WTC11 (cell line): ENCODE measurements around the gene MESP1. TPM values are rescaled to one million over a fixed set of nuclear protein-coding genes. Genes with fewer than 3 reads are reported as not detected.

Source experiments
- ATAC-seq: fragments of 200-7000 bp; cut with Tn5 transposase; 2 replicates; pipeline ENCODE4 v1.10.0; 2021; ENCODE audit warnings: mild to moderate bottlenecking, moderate library complexity
- CTCF ChIA-PET: fragments of 300-600 bp; sonication (Branson Sonifier 250); formaldehyde crosslinking; loops from one replicate; lab custom pipeline; 2021; ENCODE audit warnings: antibody characterized with exemption; lab: Charles Lee
- POLR2A ChIA-PET: fragments of 350-600 bp; sonication (Branson Sonifier 250); formaldehyde crosslinking; loops from one replicate; lab custom pipeline; 2021; ENCODE audit warnings: antibody characterized with exemption; lab: Charles Lee
- DNase-seq: peaks from one replicate; pipeline ENCODE4 v3.0.0; 2021; ENCODE audit warnings: low spot score
- H3K27ac Mint-ChIP-seq: 2 replicates; pipeline ENCODE4 v1.8.0; 2021; ENCODE audit warnings: mixed read lengths
- H3K27me3 Mint-ChIP-seq: 2 replicates; pipeline ENCODE4 v1.8.0; 2021; ENCODE audit warnings: low read depth, mild to moderate bottlenecking, moderate library complexity, mixed read lengths
- H3K36me3 Mint-ChIP-seq: 2 replicates; pipeline ENCODE4 v1.8.0; 2021; ENCODE audit warnings: mixed read lengths
- H3K4me1 Mint-ChIP-seq: 2 replicates; pipeline ENCODE4 v1.8.0; 2022; ENCODE audit warnings: mixed read lengths
- H3K4me3 Mint-ChIP-seq: 2 replicates; pipeline ENCODE4 v1.8.0; 2021; ENCODE audit warnings: mild to moderate bottlenecking, moderate library complexity, mixed read lengths
- H3K9me3 Mint-ChIP-seq: 2 replicates; pipeline ENCODE4 v1.8.0; 2021; ENCODE audit warnings: mixed read lengths
- GTF2I ChIP-seq: fragments of 250-450 bp; sonication (Bioruptor Pico); conservative IDR thresholded peaks from 2 replicates; pipeline ENCODE4 v1.4.0; 2021; ENCODE audit warnings: mild to moderate bottlenecking
- KAT7 ChIP-seq: sonication (generic); formaldehyde crosslinking; IDR thresholded peaks from 2 replicates; pipeline ENCODE4 v1.8.1; 2023; ENCODE audit warnings: missing genetic modification reagents, mild to moderate bottlenecking, borderline replicate concordance
- MYBL2 ChIP-seq: sonication (generic); formaldehyde crosslinking; IDR thresholded peaks from 2 replicates; pipeline ENCODE4 v1.8.1; 2023; ENCODE audit warnings: mild to moderate bottlenecking, moderate library complexity, missing genetic modification reagents
- NR1H2 ChIP-seq: sonication (generic); formaldehyde crosslinking; IDR thresholded peaks from 2 replicates; pipeline ENCODE4 v1.9.0; 2021; ENCODE audit warnings: mild to moderate bottlenecking, moderate library complexity, missing genetic modification reagents
- NR3C1 ChIP-seq: sonication (generic); formaldehyde crosslinking; conservative IDR thresholded peaks from 2 replicates; pipeline ENCODE4 v1.8.1; 2023; ENCODE audit warnings: low read depth, mild to moderate bottlenecking, missing genetic modification reagents
- PRRX2 ChIP-seq: fragments of 250-450 bp; sonication (Bioruptor Pico); IDR thresholded peaks from 2 replicates; pipeline ENCODE4 v1.8.0; 2021; ENCODE audit warnings: mild to moderate bottlenecking
- TCF7 ChIP-seq: sonication (generic); formaldehyde crosslinking; IDR thresholded peaks from 2 replicates; pipeline ENCODE4 v1.8.0; 2022; ENCODE audit warnings: mild to moderate bottlenecking, low read depth, missing genetic modification reagents, moderate library complexity
- ZNF232 ChIP-seq: sonication (generic); formaldehyde crosslinking; IDR thresholded peaks from 2 replicates; pipeline ENCODE4 v1.8.0; 2022; ENCODE audit warnings: mild to moderate bottlenecking, missing genetic modification reagents
- ZNF423 ChIP-seq: fragments of 250-450 bp; sonication (Bioruptor Pico); IDR thresholded peaks from 2 replicates; pipeline ENCODE4 v2.1.2; 2022; ENCODE audit warnings: mild to moderate bottlenecking, moderate library complexity
- total RNA-seq: library from RNA; stranded (reverse); gene quantifications from 3 replicates; pipeline ENCODE4 v1.2.3, GENCODE V29; 2021
- TF ChIP-seq, protein P1 (sequence below): sonication (generic); formaldehyde crosslinking; IDR thresholded peaks from 2 replicates; pipeline ENCODE4 v1.8.0; 2022; ENCODE audit warnings: mild to moderate bottlenecking, missing genetic modification reagents
- TF ChIP-seq, protein P2 (sequence below): fragments of 250-450 bp; sonication (Bioruptor Pico); IDR thresholded peaks from 2 replicates; pipeline ENCODE4 v1.9.0; 2021; ENCODE audit warnings: mild to moderate bottlenecking
- TF ChIP-seq, protein P3 (sequence below): sonication (generic); formaldehyde crosslinking; IDR thresholded peaks from 2 replicates; pipeline ENCODE4 v1.8.0; 2023; ENCODE audit warnings: missing genetic modification reagents
- TF ChIP-seq, protein P4 (sequence below): sonication (generic); formaldehyde crosslinking; IDR thresholded peaks from 2 replicates; pipeline ENCODE4 v1.8.1; 2023; ENCODE audit warnings: mild to moderate bottlenecking, missing genetic modification reagents, borderline replicate concordance
- TF ChIP-seq, protein P5 (sequence below): sonication (generic); formaldehyde crosslinking; IDR thresholded peaks from 2 replicates; pipeline ENCODE4 v1.8.1; 2023; ENCODE audit warnings: mild to moderate bottlenecking, missing genetic modification reagents
- TF ChIP-seq, protein P6 (sequence below): sonication (generic); formaldehyde crosslinking; IDR thresholded peaks from 2 replicates; pipeline ENCODE4 v1.8.1; 2023; ENCODE audit warnings: mild to moderate bottlenecking, missing genetic modification reagents, moderate library complexity

Gene MESP1
- total RNA-seq, 1 experiment from 2014 or later = 0.50 TPM

DNA sequence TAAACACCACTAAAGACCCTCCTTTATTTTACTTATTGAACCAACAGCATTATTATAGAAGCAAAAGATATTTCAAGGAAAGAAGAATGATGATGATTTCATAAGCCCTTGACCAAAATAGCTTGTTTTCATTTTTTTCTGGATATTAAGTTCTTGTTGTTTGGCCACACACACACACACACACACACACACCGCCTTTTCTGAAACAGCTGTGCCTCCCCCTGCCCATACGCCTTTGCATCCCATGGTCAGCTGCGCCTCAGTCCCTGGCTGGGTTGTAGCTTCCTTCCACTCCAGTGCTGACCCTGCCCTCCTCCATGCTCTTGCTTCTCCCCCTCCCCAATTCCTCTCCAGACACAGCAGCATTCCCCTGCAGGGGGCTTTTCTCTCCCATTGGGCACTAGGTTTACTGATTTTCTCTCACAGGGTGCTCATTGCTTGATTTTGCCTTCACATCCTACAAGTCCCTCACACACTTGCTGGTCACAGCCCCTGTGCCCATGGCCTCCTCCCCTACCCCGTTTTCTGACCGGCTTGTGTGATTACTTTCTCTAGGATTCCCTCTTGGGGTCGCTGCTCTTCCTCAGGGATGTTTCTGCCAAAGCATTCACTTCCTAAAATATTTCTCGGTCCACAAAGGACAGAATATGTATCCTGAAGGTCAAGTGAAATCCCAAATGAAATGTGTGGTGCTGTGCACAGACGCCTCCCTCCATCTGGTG lies 18.4 kb downstream of the MESP1 start (continued):
- TF ChIP-seq TCF7 (CRISPR knock-in tag) (no peak), NR3C1 (no peak), GTF2I (CRISPR knock-in tag) (no peak)
- TF ChIP-seq, protein P1, sequence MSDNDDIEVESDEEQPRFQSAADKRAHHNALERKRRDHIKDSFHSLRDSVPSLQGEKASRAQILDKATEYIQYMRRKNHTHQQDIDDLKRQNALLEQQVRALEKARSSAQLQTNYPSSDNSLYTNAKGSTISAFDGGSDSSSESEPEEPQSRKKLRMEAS = no peak
- TF ChIP-seq, protein P2, sequence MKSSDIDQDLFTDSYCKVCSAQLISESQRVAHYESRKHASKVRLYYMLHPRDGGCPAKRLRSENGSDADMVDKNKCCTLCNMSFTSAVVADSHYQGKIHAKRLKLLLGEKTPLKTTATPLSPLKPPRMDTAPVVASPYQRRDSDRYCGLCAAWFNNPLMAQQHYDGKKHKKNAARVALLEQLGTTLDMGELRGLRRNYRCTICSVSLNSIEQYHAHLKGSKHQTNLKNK (CRISPR knock-in tag) = no peak

DNA sequence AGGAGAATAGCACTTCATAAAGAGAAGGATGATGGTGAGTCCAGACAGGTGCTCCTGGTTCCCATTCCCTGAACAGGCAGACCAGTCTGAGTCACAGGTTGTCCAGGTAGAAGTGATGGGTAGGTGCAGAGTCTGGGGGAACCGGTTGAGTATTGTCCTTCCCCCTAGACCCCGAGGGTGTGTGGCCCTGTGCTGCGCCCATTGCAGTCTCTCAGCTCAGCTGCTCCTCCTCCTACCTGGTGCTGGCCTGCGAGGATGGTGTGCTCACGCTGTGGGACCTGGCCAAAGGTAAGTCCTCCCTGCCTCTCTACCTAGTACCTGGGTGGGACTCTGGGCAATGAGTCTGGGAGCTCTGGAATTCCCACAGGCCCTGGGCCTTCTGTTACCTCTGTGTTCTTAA lies 19.8 kb downstream of the MESP1 start:
- Mint-ChIP-seq H3K27ac (no peak overlapping the region), H3K4me1 (no peaks in the 10 kb centered on the region), H3K36me3 (no peaks in the 10 kb centered on the region), H3K4me3 (no peak overlapping the region), H3K27me3 (peaks cover 4% of the 10 kb centered on the region), H3K9me3 (no peaks in the 10 kb centered on the region)
- ChIA-PET POLR2A (no interaction called here), CTCF (interaction anchor here (1.0 to 2.6 kb wide), 3 partner anchors 58 to 144 kb away, joined by 4 to 19 read pairs (median 9); no protein-coding TSS in a partner anchor)
- TF ChIP-seq, protein P3, sequence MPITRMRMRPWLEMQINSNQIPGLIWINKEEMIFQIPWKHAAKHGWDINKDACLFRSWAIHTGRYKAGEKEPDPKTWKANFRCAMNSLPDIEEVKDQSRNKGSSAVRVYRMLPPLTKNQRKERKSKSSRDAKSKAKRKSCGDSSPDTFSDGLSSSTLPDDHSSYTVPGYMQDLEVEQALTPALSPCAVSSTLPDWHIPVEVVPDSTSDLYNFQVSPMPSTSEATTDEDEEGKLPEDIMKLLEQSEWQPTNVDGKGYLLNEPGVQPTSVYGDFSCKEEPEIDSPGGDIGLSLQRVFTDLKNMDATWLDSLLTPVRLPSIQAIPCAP (CRISPR knock-in tag) = no peak
- TF ChIP-seq NR1H2 = no peak
- TF ChIP-seq PRRX2 = no peak
- no peak for TF ChIP-seq TCF7 (CRISPR knock-in tag)
- no peak for TF ChIP-seq ZNF232 (CRISPR knock-in tag)
- TF ChIP-seq, protein P4, sequence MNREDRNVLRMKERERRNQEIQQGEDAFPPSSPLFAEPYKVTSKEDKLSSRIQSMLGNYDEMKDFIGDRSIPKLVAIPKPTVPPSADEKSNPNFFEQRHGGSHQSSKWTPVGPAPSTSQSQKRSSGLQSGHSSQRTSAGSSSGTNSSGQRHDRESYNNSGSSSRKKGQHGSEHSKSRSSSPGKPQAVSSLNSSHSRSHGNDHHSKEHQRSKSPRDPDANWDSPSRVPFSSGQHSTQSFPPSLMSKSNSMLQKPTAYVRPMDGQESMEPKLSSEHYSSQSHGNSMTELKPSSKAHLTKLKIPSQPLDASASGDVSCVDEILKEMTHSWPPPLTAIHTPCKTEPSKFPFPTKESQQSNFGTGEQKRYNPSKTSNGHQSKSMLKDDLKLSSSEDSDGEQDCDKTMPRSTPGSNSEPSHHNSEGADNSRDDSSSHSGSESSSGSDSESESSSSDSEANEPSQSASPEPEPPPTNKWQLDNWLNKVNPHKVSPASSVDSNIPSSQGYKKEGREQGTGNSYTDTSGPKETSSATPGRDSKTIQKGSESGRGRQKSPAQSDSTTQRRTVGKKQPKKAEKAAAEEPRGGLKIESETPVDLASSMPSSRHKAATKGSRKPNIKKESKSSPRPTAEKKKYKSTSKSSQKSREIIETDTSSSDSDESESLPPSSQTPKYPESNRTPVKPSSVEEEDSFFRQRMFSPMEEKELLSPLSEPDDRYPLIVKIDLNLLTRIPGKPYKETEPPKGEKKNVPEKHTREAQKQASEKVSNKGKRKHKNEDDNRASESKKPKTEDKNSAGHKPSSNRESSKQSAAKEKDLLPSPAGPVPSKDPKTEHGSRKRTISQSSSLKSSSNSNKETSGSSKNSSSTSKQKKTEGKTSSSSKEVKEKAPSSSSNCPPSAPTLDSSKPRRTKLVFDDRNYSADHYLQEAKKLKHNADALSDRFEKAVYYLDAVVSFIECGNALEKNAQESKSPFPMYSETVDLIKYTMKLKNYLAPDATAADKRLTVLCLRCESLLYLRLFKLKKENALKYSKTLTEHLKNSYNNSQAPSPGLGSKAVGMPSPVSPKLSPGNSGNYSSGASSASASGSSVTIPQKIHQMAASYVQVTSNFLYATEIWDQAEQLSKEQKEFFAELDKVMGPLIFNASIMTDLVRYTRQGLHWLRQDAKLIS (CRISPR knock-in tag) = no peak
- TF ChIP-seq, protein P5, sequence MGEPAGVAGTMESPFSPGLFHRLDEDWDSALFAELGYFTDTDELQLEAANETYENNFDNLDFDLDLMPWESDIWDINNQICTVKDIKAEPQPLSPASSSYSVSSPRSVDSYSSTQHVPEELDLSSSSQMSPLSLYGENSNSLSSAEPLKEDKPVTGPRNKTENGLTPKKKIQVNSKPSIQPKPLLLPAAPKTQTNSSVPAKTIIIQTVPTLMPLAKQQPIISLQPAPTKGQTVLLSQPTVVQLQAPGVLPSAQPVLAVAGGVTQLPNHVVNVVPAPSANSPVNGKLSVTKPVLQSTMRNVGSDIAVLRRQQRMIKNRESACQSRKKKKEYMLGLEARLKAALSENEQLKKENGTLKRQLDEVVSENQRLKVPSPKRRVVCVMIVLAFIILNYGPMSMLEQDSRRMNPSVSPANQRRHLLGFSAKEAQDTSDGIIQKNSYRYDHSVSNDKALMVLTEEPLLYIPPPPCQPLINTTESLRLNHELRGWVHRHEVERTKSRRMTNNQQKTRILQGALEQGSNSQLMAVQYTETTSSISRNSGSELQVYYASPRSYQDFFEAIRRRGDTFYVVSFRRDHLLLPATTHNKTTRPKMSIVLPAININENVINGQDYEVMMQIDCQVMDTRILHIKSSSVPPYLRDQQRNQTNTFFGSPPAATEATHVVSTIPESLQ (CRISPR knock-in tag) = no peak
- TF ChIP-seq MYBL2 = no peak
- TF ChIP-seq KAT7 (CRISPR knock-in tag) = no peak
- TF ChIP-seq, protein P6, sequence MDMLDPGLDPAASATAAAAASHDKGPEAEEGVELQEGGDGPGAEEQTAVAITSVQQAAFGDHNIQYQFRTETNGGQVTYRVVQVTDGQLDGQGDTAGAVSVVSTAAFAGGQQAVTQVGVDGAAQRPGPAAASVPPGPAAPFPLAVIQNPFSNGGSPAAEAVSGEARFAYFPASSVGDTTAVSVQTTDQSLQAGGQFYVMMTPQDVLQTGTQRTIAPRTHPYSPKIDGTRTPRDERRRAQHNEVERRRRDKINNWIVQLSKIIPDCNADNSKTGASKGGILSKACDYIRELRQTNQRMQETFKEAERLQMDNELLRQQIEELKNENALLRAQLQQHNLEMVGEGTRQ (CRISPR knock-in tag) = no peak
- no peak for DNase-seq
- no peak for ATAC-seq

DNA sequence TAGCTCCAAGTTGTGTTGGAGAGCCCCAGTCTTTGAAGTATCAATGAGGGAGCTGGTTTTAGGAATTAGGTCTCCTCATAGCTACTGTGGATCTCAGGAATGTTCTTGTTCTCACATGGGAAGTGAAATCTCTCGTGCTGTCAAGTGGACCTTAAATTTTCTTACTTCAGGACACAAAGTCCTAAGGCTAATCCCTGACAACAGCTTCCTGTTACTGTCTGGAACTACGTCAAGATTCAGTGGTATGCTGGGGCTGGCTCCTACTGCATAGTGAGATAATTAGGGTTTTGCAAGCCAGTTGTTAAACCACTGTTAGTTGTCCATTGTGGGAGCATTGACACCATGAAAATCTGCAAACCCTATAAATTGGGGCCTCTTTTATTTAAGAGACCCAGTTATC lies 22.8 kb downstream of the MESP1 start:
- H3K36me3 Mint-ChIP-seq = no peaks in the 10 kb centered on the region
- ChIA-PET CTCF (interaction anchor here (0.8 to 2.0 kb wide), 4 partner anchors 12 to 243 kb away, joined by 3 to 7 read pairs (median 3); no protein-coding TSS in a partner anchor), POLR2A (no interaction called here)
- TF ChIP-seq ZNF423 (CRISPR knock-in tag) = no peak
- H3K4me3 Mint-ChIP-seq = no peak overlapping the region
- DNase-seq (no peak), ATAC-seq (no peak)
- H3K27ac Mint-ChIP-seq = no peak overlapping the region
- H3K27me3 Mint-ChIP-seq = no peaks in the 10 kb centered on the region; the same call in 1 of the 2 replicates
- no peaks in the 10 kb centered on the region for H3K4me1 Mint-ChIP-seq
- H3K9me3 Mint-ChIP-seq = peaks cover 11% of the 10 kb centered on the region
